AG09309 (cell line): ENCODE measurements around the gene EDA.

Source experiments
- DNase-seq: peaks from one replicate; pipeline ENCODE4 v3.0.0-alpha.2; 2010; ENCODE audit warnings: low read depth
- H3K4me3 ChIP-seq: 2 replicates; pipeline ENCODE4 v1.5.1; 2011; ENCODE audit warnings: mild to moderate bottlenecking, low read depth, low read length, moderate library complexity; ENCODE audit not compliant: control insufficient read depth
- CTCF ChIP-seq: IDR thresholded peaks from 2 replicates; pipeline ENCODE4 v1.5.1; 2011; ENCODE audit warnings: mild to moderate bottlenecking, low read depth, low read length, inconsistent platforms; ENCODE audit not compliant: insufficient read depth, control insufficient read depth; ENCODE audit errors: missing control alignments

Gene EDA

GRCh38 chrX:69959712-69960111 is 343.8 kb downstream of the EDA start:
- TF ChIP-seq CTCF, result no peak
- no peak for DNase-seq
- H3K4me3 ChIP-seq, result no peak overlapping the region

- DNase-seq, result no peak
- H3K4me3 ChIP-seq, result no peak overlapping the region
- no peak for TF ChIP-seq CTCF
Observed at GRCh38 chrX:69961365-69962072, 345.6 kb downstream of the EDA start.

GRCh38 chrX:69968950-69969349 is 353.0 kb downstream of the EDA start:
- no peak for TF ChIP-seq CTCF
- H3K4me3 ChIP-seq, result no peak overlapping the region
- no peak for DNase-seq

GRCh38 chrX:69969460-69969859 is 353.5 kb downstream of the EDA start:
- no peak overlapping the region for H3K4me3 ChIP-seq
- no peak for DNase-seq
- no peak for TF ChIP-seq CTCF

- no peak for DNase-seq
- TF ChIP-seq CTCF, result no peak
- no peak overlapping the region for H3K4me3 ChIP-seq
Observed at GRCh38 chrX:69987691-69988090, 371.8 kb downstream of the EDA start.

GRCh38 chrX:69988955-69989394 is 373.1 kb downstream of the EDA start:
- TF ChIP-seq CTCF, result no peak
- H3K4me3 ChIP-seq, result no peak overlapping the region
- no peak for DNase-seq
